Uterus (tissue), 2 donors: ENCODE data around the gene LMAN2L.

Experiments
- CTCF ChIP-seq, 4 experiments: fragments of 200-600 bp in 2 of 4; fragments of 450-650 bp in 2 of 4; sonication (generic) in 2 of 4; IDR thresholded peaks; one replicate each; pipeline ENCODE4 v1.5.1; 2016 to 2019; ENCODE audit warnings: antibody characterized with exemption in 4 of 4, mild to moderate bottlenecking in 2 of 4, moderate library complexity in 1 of 4
- POLR2A ChIP-seq, 2 donors: fragments of 450-650 bp; IDR thresholded peaks; one replicate each; pipeline ENCODE4 v1.6.1; 2016; ENCODE audit warnings: antibody characterized with exemption in 2 of 2, mild to moderate bottlenecking in 1 of 2, moderate library complexity in 1 of 2

DNA sequence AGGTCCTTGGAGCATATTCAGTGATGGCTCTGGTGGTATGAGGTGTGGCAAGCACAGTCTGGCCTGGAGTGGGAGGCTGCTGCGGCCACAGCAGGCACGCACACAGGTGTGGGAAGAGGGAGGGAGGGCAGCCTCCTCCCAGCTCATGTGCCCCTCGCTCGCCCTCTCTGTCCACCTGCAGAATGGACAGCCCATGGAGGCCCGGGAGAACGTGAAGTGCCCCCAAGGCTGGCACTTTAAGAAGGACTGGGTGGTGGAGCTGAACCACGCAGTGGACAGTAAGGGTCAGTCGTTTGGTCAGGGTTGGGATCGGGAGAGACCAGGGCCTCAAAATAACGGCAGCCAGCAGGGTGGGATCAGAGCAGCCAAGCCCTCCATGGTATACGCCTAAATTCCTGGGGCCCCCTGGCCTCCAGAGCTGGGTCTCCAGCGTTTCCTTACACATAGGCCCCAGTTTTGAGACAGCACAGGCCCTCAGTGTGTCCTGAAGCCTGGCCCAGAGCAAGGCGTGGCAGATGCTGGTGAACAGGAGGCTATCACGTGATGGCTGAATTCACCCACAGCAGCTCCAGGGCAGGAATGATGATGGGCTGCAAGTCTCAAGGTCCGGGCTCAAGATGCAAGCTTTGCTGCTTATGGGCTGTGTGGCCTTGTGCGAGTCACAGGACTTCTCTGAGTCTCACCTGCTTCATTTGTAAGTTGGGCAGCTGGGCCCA lies 49.4 kb downstream of the LMAN2L start:
- no peak for TF ChIP-seq CTCF (IDR thresholded peaks at IDR 0.05)
- no peak for TF ChIP-seq POLR2A (IDR thresholded peaks at IDR 0.05)
